ENCODE results near the gene TERT.
A peak's percentile ranks its signal among the peaks of the same experiment; 100 is the strongest.
"Not testable (repeated sequence)": the region's sequence is repeated elsewhere in the genome, so short reads cannot be mapped to it uniquely, and the experiment has no call there.

TERT gene

GRCh38 chr5:1334831-1335539 lies 40.1 kb upstream of the TERT start:
- TF ChIP-seq CTCF (IDR thresholded peaks at IDR 0.05; ENCODE audit: insufficient read depth, low read depth, low read length, missing control alignments), result no peak

GRCh38 chr5:1333986-1334385 lies 39.1 kb upstream of the TERT start:
- DNase-seq (ENCODE audit: low read depth), result no peak
- no peak overlapping the region for H3K4me3 ChIP-seq (ENCODE audit: low read length)
- no peak for TF ChIP-seq CTCF (IDR thresholded peaks at IDR 0.05; ENCODE audit: insufficient read depth, low read depth, low read length, missing control alignments)

More at GRCh38 chr5:1334831-1335539, 40.1 kb upstream of the TERT start:
- no peak overlapping the region for H3K4me3 ChIP-seq (ENCODE audit: low read length)
- DNase-seq (ENCODE audit: low read depth), result no peak

GRCh38 chr5:1333286-1333685 lies 38.4 kb upstream of the TERT start:
- peak; percentile 14 for DNase-seq (ENCODE audit: low read depth)
- not testable (repeated sequence) for H3K4me3 ChIP-seq (ENCODE audit: low read length)

GRCh38 chr5:1332461-1333001 lies 37.7 kb upstream of the TERT start:
- H3K4me3 ChIP-seq (ENCODE audit: low read length), result no peak overlapping the region
- no peak for TF ChIP-seq CTCF (IDR thresholded peaks at IDR 0.05; ENCODE audit: insufficient read depth, low read depth, low read length, missing control alignments)
- DNase-seq (ENCODE audit: low read depth), result no peak

GRCh38 chr5:1331861-1332405 lies 37.1 kb upstream of the TERT start:
- DNase-seq (ENCODE audit: low read depth), result no peak
- no peak for TF ChIP-seq CTCF (IDR thresholded peaks at IDR 0.05; ENCODE audit: insufficient read depth, low read depth, low read length, missing control alignments)
- H3K4me3 ChIP-seq (ENCODE audit: low read length), result no peak overlapping the region

GRCh38 chr5:1330847-1331831 lies 36.3 kb upstream of the TERT start:
- TF ChIP-seq CTCF (IDR thresholded peaks at IDR 0.05; ENCODE audit: insufficient read depth, low read depth, low read length, missing control alignments), result no peak
- peak; percentile 20 for DNase-seq (ENCODE audit: low read depth)
- H3K4me3 ChIP-seq (ENCODE audit: low read length), result no peak overlapping the region
